Stimulated activated naive CD4-positive, alpha-beta T cell treated with Interleukin-2 at 50 U/mL for 16 hours (primary cell): ENCODE results near the gene ELAVL4.

Experiments used
- DNase-seq: peaks from one replicate; lab custom pipeline; 2025; lab: John Stamatoyannopoulos, UW

ELAVL4 gene

GRCh38 chr1:50252196-50252595 lies 143.5 kb downstream of the ELAVL4 start:
- no peak for DNase-seq
